ENCODE results near the gene SPAG5.

The SPAG5 gene

GRCh38 chr17:28573040-28573380 lies 25.8 kb downstream of the SPAG5 start:
- Histone ChIP-seq H3F3A (ENCODE audit: control insufficient read depth, insufficient read depth) (peaks cover 11% of the 10 kb centered on the region), H3K27ac (ENCODE audit: low read depth, low read length) (no peak overlapping the region), H3K9me3 (ENCODE audit: control insufficient read depth, insufficient read depth, low read length) (no peaks in the 10 kb centered on the region), H4K20me1 (ENCODE audit: control insufficient read depth, insufficient read depth, low read depth, low read length) (no peaks in the 10 kb centered on the region), H3K27me3 (ENCODE audit: control insufficient read depth, low read length) (no peaks in the 10 kb centered on the region), H3K9me2 (replicated peaks; ENCODE audit: control insufficient read depth, low read length) (no peaks in the 10 kb centered on the region), H3K4me2 (ENCODE audit: low read length) (no peak overlapping the region), H3K4me3 (ENCODE audit: low read length) (no peak overlapping the region), H3K4me1 (ENCODE audit: control insufficient read depth, low read length) (peaks cover 55% of the 10 kb centered on the region), H3K36me3 (ENCODE audit: control insufficient read depth, low read length) (peaks cover 49% of the 10 kb centered on the region), H3K79me2 (ENCODE audit: control insufficient read depth, low read length) (peaks cover 19% of the 10 kb centered on the region)
- TF ChIP-seq EZH2phosphoT487 (IDR thresholded peaks at IDR 0.05; ENCODE audit: borderline replicate concordance, low read length) (no peak), CTCF (IDR thresholded peaks at IDR 0.05; ENCODE audit: low read depth, low read length, poor library complexity, severe bottlenecking) (no peak)

- H3K4me3 ChIP-seq (ENCODE audit: low read length) = peak overlapping the region; percentile 84
- peaks cover 44% of the 10 kb centered on the region for H3K36me3 ChIP-seq (ENCODE audit: control insufficient read depth, low read length)
- peak overlapping the region; percentile 92 for H3K4me2 ChIP-seq (ENCODE audit: low read length)
These were observed 26.4 kb downstream of the SPAG5 start for GRCh38 chr17:28572259-28573039.

GRCh38 chr17:28571361-28572122 lies 27.3 kb downstream of the SPAG5 start, which contains the start of gene PIGS:
Gene PIGS, minus strand, starts transcription at chr17:28571524. Its CDS starts 28 bp downstream, at chr17:28571496.
- Histone ChIP-seq H3K27me3 (ENCODE audit: control insufficient read depth, low read length) (no peaks in the 10 kb centered on the region), H3K79me2 (ENCODE audit: control insufficient read depth, low read length) (peaks cover 27% of the 10 kb centered on the region), H3K4me1 (ENCODE audit: control insufficient read depth, low read length) (peaks cover 58% of the 10 kb centered on the region), H3K9me2 (replicated peaks; ENCODE audit: control insufficient read depth, low read length) (no peaks in the 10 kb centered on the region), H3K4me2 (ENCODE audit: low read length) (peak within 1 kb of the TSS; percentile 92), H3K9me3 (ENCODE audit: control insufficient read depth, insufficient read depth, low read length) (no peaks in the 10 kb centered on the region), H4K20me1 (ENCODE audit: control insufficient read depth, insufficient read depth, low read depth, low read length) (peaks cover 7% of the 10 kb centered on the region; the same call in 1 of the 2 replicates), H3K36me3 (ENCODE audit: control insufficient read depth, low read length) (peaks cover 45% of the 10 kb centered on the region), H3K4me3 (ENCODE audit: low read length) (peak within 1 kb of the TSS; percentile 84), H3K27ac (ENCODE audit: low read depth, low read length) (peak within 1 kb of the TSS; percentile 20; the same call in 1 of the 2 replicates), H3F3A (ENCODE audit: control insufficient read depth, insufficient read depth) (peaks cover 11% of the 10 kb centered on the region)
- TF ChIP-seq EZH2phosphoT487 (IDR thresholded peaks at IDR 0.05; ENCODE audit: borderline replicate concordance, low read length) (no peak), CTCF (IDR thresholded peaks at IDR 0.05; ENCODE audit: low read depth, low read length, poor library complexity, severe bottlenecking) (no peak)

More at GRCh38 chr17:28572259-28573039, 26.4 kb downstream of the SPAG5 start:
- Histone ChIP-seq H3F3A (ENCODE audit: control insufficient read depth, insufficient read depth) (peaks cover 9% of the 10 kb centered on the region), H3K4me1 (ENCODE audit: control insufficient read depth, low read length) (peaks cover 58% of the 10 kb centered on the region), H3K79me2 (ENCODE audit: control insufficient read depth, low read length) (peaks cover 19% of the 10 kb centered on the region), H4K20me1 (ENCODE audit: control insufficient read depth, insufficient read depth, low read depth, low read length) (no peaks in the 10 kb centered on the region; the same call in 1 of the 2 replicates), H3K9me3 (ENCODE audit: control insufficient read depth, insufficient read depth, low read length) (no peaks in the 10 kb centered on the region), H3K27ac (ENCODE audit: low read depth, low read length) (peak overlapping the region; percentile 20; the same call in 1 of the 2 replicates), H3K27me3 (ENCODE audit: control insufficient read depth, low read length) (no peaks in the 10 kb centered on the region), H3K9me2 (replicated peaks; ENCODE audit: control insufficient read depth, low read length) (no peaks in the 10 kb centered on the region)
- TF ChIP-seq EZH2phosphoT487 (IDR thresholded peaks at IDR 0.05; ENCODE audit: borderline replicate concordance, low read length) (no peak), CTCF (IDR thresholded peaks at IDR 0.05; ENCODE audit: low read depth, low read length, poor library complexity, severe bottlenecking) (no peak)

All from DOHH2 (cell line).